Measurements from ENCODE around the gene FOXD2.

The FOXD2 gene

GRCh38 chr1:47469390-47469759 is 31.5 kb downstream of the FOXD2 start:
- DNase-seq = no peak

- no peak for DNase-seq
Measured at GRCh38 chr1:47469910-47470309, 32.1 kb downstream of the FOXD2 start.

- DNase-seq = no peak
Measured at GRCh38 chr1:47471163-47471562, 33.3 kb downstream of the FOXD2 start.

- DNase-seq = no peak
Measured at GRCh38 chr1:47474278-47475193, 36.7 kb downstream of the FOXD2 start.

- no peak for DNase-seq
Measured at GRCh38 chr1:47477595-47478080, 39.8 kb downstream of the FOXD2 start.

GRCh38 chr1:47478090-47478489 is 40.2 kb downstream of the FOXD2 start:
- no peak for DNase-seq

- DNase-seq = no peak
Measured at GRCh38 chr1:47479664-47480063, 41.8 kb downstream of the FOXD2 start.

GRCh38 chr1:47481936-47482335 is 44.1 kb downstream of the FOXD2 start:
- DNase-seq = no peak

- DNase-seq = no peak
Measured at GRCh38 chr1:47482786-47483185, 44.9 kb downstream of the FOXD2 start.

GRCh38 chr1:47483651-47484050 is 45.8 kb downstream of the FOXD2 start:
- no peak for DNase-seq

- DNase-seq = no peak
Measured at GRCh38 chr1:47485817-47486216, 48.0 kb downstream of the FOXD2 start.

GRCh38 chr1:47487332-47487731 is 49.5 kb downstream of the FOXD2 start:
- no peak for DNase-seq

- DNase-seq = no peak
Measured at GRCh38 chr1:47487850-47488450, 50.1 kb downstream of the FOXD2 start.
